Measurements from ENCODE around the gene PPP2R5C.

Gene PPP2R5C

GRCh38 chr14:101825797-101826196 lies 64.3 kb downstream of the PPP2R5C start:
- Histone ChIP-seq H3K4ac (ENCODE audit: low read depth in 1 of 2, low read length in 2 of 2) (no peak overlapping the region), H3K27me3 (ENCODE audit: control insufficient read depth in 1 of 2, insufficient read depth in 1 of 2, low read length in 2 of 2) (no peaks in the 10 kb centered on the region), H4K8ac (ENCODE audit: low read length) (no peak overlapping the region), H3K23ac (ENCODE audit: low read length in 2 of 2) (no peak overlapping the region), H2BK12ac (ENCODE audit: low read length in 2 of 2) (no peak overlapping the region), H3K36me3 (ENCODE audit: control insufficient read depth in 1 of 2, insufficient read depth in 2 of 2, low read depth in 1 of 2, low read length in 2 of 2) (peaks cover 12 to 18% of the 10 kb centered on the region in 2 experiments), H3K27ac (ENCODE audit: low read length, poor library complexity, severe bottlenecking) (no peak overlapping the region), H3K4me3 (ENCODE audit: insufficient read depth in 1 of 2, low read depth in 1 of 2, low read length in 2 of 2) (peak overlapping the region in 1 of 2 experiments; percentile 73), H4K91ac (ENCODE audit: low read length) (no peak overlapping the region), H2AK5ac (ENCODE audit: low read length, severe bottlenecking) (no peak overlapping the region), H3K14ac (ENCODE audit: low read length in 2 of 2) (no peak overlapping the region), H3K9me3 (ENCODE audit: control insufficient read depth, low read length) (no peaks in the 10 kb centered on the region), H3K18ac (ENCODE audit: low read depth in 1 of 2, low read length in 2 of 2) (no peak overlapping the region), H2BK120ac (ENCODE audit: low read depth, low read length) (no peak overlapping the region), H2BK15ac (ENCODE audit: low read depth, poor library complexity, severe bottlenecking) (no peak overlapping the region), H2BK5ac (ENCODE audit: low read depth, low read length, poor library complexity, severe bottlenecking) (no peak overlapping the region), H3K9ac (ENCODE audit: low read length) (peak overlapping the region; percentile 86), H3K4me2 (ENCODE audit: low read length, poor library complexity, severe bottlenecking) (no peak overlapping the region), H3K79me1 (replicated peaks; ENCODE audit: low read length, poor library complexity, severe bottlenecking) (peaks cover 36% of the 10 kb centered on the region), H3K4me1 (ENCODE audit: control insufficient read depth, insufficient read depth, low read depth, low read length) (peaks cover 5% of the 10 kb centered on the region), H2AFZ (ENCODE audit: low read depth, low read length) (no peak overlapping the region)
- no peak for DNase-seq
- 100% methylated on average over 1 of the region's 3 CpGs for WGBS

GRCh38 chr14:101826351-101826750 lies 64.8 kb downstream of the PPP2R5C start:
- Histone ChIP-seq H3K9me3 (ENCODE audit: control insufficient read depth, low read length) (no peaks in the 10 kb centered on the region), H3K27ac (ENCODE audit: low read length, poor library complexity, severe bottlenecking) (no peak overlapping the region), H3K4me3 (ENCODE audit: insufficient read depth in 1 of 2, low read depth in 1 of 2, low read length in 2 of 2) (no peak overlapping the region), H2BK5ac (ENCODE audit: low read depth, low read length, poor library complexity, severe bottlenecking) (no peak overlapping the region), H3K79me1 (replicated peaks; ENCODE audit: low read length, poor library complexity, severe bottlenecking) (peaks cover 38% of the 10 kb centered on the region), H3K4me1 (ENCODE audit: control insufficient read depth, insufficient read depth, low read depth, low read length) (peaks cover 5% of the 10 kb centered on the region), H2AK5ac (ENCODE audit: low read length, severe bottlenecking) (no peak overlapping the region), H3K4me2 (ENCODE audit: low read length, poor library complexity, severe bottlenecking) (no peak overlapping the region), H3K18ac (ENCODE audit: low read depth in 1 of 2, low read length in 2 of 2) (no peak overlapping the region), H2BK12ac (ENCODE audit: low read length in 2 of 2) (no peak overlapping the region), H3K14ac (ENCODE audit: low read length in 2 of 2) (no peak overlapping the region), H2BK15ac (ENCODE audit: low read depth, poor library complexity, severe bottlenecking) (no peak overlapping the region), H4K91ac (ENCODE audit: low read length) (no peak overlapping the region), H3K27me3 (ENCODE audit: control insufficient read depth in 1 of 2, insufficient read depth in 1 of 2, low read length in 2 of 2) (no peaks in the 10 kb centered on the region), H4K8ac (ENCODE audit: low read length) (no peak overlapping the region), H2BK120ac (ENCODE audit: low read depth, low read length) (no peak overlapping the region), H3K36me3 (ENCODE audit: control insufficient read depth in 1 of 2, insufficient read depth in 2 of 2, low read depth in 1 of 2, low read length in 2 of 2) (peaks cover 12 to 20% of the 10 kb centered on the region in 2 experiments), H2AFZ (ENCODE audit: low read depth, low read length) (no peak overlapping the region), H3K4ac (ENCODE audit: low read depth in 1 of 2, low read length in 2 of 2) (no peak overlapping the region), H3K9ac (ENCODE audit: low read length) (no peak overlapping the region), H3K23ac (ENCODE audit: low read length in 2 of 2) (no peak overlapping the region)
- no peak for DNase-seq

GRCh38 chr14:101827286-101827685 lies 65.8 kb downstream of the PPP2R5C start:
- Histone ChIP-seq H3K4me2 (ENCODE audit: low read length, poor library complexity, severe bottlenecking) (no peak overlapping the region), H3K14ac (ENCODE audit: low read length in 2 of 2) (no peak overlapping the region), H2BK120ac (ENCODE audit: low read depth, low read length) (no peak overlapping the region), H3K9me3 (ENCODE audit: control insufficient read depth, low read length) (no peaks in the 10 kb centered on the region), H3K36me3 (ENCODE audit: control insufficient read depth in 1 of 2, insufficient read depth in 2 of 2, low read depth in 1 of 2, low read length in 2 of 2) (peaks cover 12 to 27% of the 10 kb centered on the region in 2 experiments), H4K8ac (ENCODE audit: low read length) (no peak overlapping the region), H4K91ac (ENCODE audit: low read length) (no peak overlapping the region), H3K79me1 (replicated peaks; ENCODE audit: low read length, poor library complexity, severe bottlenecking) (peaks cover 38% of the 10 kb centered on the region), H2AK5ac (ENCODE audit: low read length, severe bottlenecking) (no peak overlapping the region), H3K4me1 (ENCODE audit: control insufficient read depth, insufficient read depth, low read depth, low read length) (peaks cover 5% of the 10 kb centered on the region), H3K4me3 (ENCODE audit: insufficient read depth in 1 of 2, low read depth in 1 of 2, low read length in 2 of 2) (no peak overlapping the region), H3K23ac (ENCODE audit: low read length in 2 of 2) (no peak overlapping the region), H2BK12ac (ENCODE audit: low read length in 2 of 2) (no peak overlapping the region), H2BK5ac (ENCODE audit: low read depth, low read length, poor library complexity, severe bottlenecking) (no peak overlapping the region), H3K27ac (ENCODE audit: low read length, poor library complexity, severe bottlenecking) (no peak overlapping the region), H3K27me3 (ENCODE audit: control insufficient read depth in 1 of 2, insufficient read depth in 1 of 2, low read length in 2 of 2) (no peaks in the 10 kb centered on the region), H2AFZ (ENCODE audit: low read depth, low read length) (no peak overlapping the region), H3K9ac (ENCODE audit: low read length) (no peak overlapping the region), H3K18ac (ENCODE audit: low read depth in 1 of 2, low read length in 2 of 2) (no peak overlapping the region), H3K4ac (ENCODE audit: low read depth in 1 of 2, low read length in 2 of 2) (no peak overlapping the region), H2BK15ac (ENCODE audit: low read depth, poor library complexity, severe bottlenecking) (no peak overlapping the region)
- WGBS, result 90% methylated on average over 3 of the region's 3 CpGs
- DNase-seq, result peak; percentile 26

GRCh38 chr14:101828046-101828445 lies 66.5 kb downstream of the PPP2R5C start:
- H2BK120ac ChIP-seq (ENCODE audit: low read depth, low read length), result no peak overlapping the region
- no peak overlapping the region for H2AK5ac ChIP-seq (ENCODE audit: low read length, severe bottlenecking)
- no peak overlapping the region for H3K27ac ChIP-seq (ENCODE audit: low read length, poor library complexity, severe bottlenecking)
- H3K18ac ChIP-seq (ENCODE audit: low read depth in 1 of 2, low read length in 2 of 2), result no peak overlapping the region
- no peak overlapping the region for H3K4me3 ChIP-seq (ENCODE audit: insufficient read depth in 1 of 2, low read depth in 1 of 2, low read length in 2 of 2)
- no peak overlapping the region for H3K14ac ChIP-seq (ENCODE audit: low read length in 2 of 2)
- H4K91ac ChIP-seq (ENCODE audit: low read length), result no peak overlapping the region
- H2BK12ac ChIP-seq (ENCODE audit: low read length in 2 of 2), result no peak overlapping the region
- H3K27me3 ChIP-seq (ENCODE audit: control insufficient read depth in 1 of 2, insufficient read depth in 1 of 2, low read length in 2 of 2), result no peaks in the 10 kb centered on the region
- 85% methylated on average over 1 of the region's 2 CpGs for WGBS
- H3K4ac ChIP-seq (ENCODE audit: low read depth in 1 of 2, low read length in 2 of 2), result no peak overlapping the region
- H3K9ac ChIP-seq (ENCODE audit: low read length), result no peak overlapping the region
- H3K79me1 ChIP-seq (replicated peaks; ENCODE audit: low read length, poor library complexity, severe bottlenecking), result peaks cover 45% of the 10 kb centered on the region
- no peak overlapping the region for H3K4me2 ChIP-seq (ENCODE audit: low read length, poor library complexity, severe bottlenecking)
- H3K4me1 ChIP-seq (ENCODE audit: control insufficient read depth, insufficient read depth, low read depth, low read length), result peaks cover 5% of the 10 kb centered on the region
- H3K36me3 ChIP-seq (ENCODE audit: control insufficient read depth in 1 of 2, insufficient read depth in 2 of 2, low read depth in 1 of 2, low read length in 2 of 2), result peaks cover 16 to 27% of the 10 kb centered on the region in 2 experiments
- no peak overlapping the region for H2AFZ ChIP-seq (ENCODE audit: low read depth, low read length)
- H4K8ac ChIP-seq (ENCODE audit: low read length), result no peak overlapping the region
- no peak overlapping the region for H3K23ac ChIP-seq (ENCODE audit: low read length in 2 of 2)
- no peak overlapping the region for H2BK15ac ChIP-seq (ENCODE audit: low read depth, poor library complexity, severe bottlenecking)
- H3K9me3 ChIP-seq (ENCODE audit: control insufficient read depth, low read length), result no peaks in the 10 kb centered on the region
- no peak overlapping the region for H2BK5ac ChIP-seq (ENCODE audit: low read depth, low read length, poor library complexity, severe bottlenecking)
- DNase-seq, result peak; percentile 32

Data from mesenchymal stem cell (in vitro differentiated cells and primary cell).